Measurements from ENCODE around the gene MIOX.

The MIOX gene

DNA sequence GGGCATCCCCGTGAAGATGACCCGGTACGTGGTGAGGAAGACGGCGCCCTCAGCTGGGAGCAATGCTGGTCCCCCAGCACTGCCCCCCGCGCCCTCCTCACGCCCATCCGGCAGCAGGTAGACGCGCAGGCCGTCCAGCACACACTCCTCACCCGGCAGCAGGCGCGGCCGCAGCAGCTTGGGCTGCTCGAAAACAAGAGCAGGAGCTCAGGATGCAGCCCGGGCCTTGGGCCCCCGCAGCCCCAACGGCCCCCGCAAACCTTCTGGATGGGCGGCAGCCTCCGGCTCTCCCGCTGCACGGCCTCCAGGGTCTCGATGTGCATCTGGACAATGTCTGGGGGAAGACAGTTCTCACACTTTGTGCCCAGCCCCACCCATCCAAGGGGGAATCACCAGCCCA, 25.1 kb upstream of the MIOX start (continued):
- TF ChIP-seq EGR2 (tag by site-specific recombination; IDR thresholded peaks at IDR 0.05; ENCODE audit: low read depth) (no peak), PRDM1 (tag by site-specific recombination; IDR thresholded peaks at IDR 0.05) (no peak)

DNA sequence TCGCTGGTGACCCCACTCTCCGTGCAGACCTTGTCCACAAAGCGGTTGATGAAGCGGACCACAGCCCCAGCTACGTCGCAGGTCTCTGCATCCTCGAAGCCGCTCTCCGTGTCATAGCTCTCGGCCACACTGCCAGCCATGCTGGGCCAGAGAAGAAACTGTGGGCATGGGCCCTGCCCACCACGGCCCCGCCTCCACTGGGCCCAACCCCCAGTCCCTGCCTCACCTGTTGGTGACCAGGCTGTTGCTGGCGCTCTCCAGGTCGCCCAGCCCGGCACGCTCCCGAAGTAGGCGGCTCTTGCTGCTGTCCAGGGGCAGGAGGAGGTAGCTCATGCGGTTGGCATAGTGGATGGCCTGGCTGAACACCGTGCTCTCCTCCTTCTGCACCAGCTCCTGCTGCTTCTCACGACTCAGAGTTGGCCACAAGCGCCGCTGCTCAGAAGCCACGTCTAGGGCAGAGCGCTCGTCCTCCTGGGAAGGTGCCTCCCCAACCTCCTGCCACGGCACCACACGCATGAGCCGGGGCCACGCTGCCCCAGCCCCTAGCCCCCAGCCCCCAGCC, 24.6 kb upstream of the MIOX start:
- TF ChIP-seq, protein P1, sequence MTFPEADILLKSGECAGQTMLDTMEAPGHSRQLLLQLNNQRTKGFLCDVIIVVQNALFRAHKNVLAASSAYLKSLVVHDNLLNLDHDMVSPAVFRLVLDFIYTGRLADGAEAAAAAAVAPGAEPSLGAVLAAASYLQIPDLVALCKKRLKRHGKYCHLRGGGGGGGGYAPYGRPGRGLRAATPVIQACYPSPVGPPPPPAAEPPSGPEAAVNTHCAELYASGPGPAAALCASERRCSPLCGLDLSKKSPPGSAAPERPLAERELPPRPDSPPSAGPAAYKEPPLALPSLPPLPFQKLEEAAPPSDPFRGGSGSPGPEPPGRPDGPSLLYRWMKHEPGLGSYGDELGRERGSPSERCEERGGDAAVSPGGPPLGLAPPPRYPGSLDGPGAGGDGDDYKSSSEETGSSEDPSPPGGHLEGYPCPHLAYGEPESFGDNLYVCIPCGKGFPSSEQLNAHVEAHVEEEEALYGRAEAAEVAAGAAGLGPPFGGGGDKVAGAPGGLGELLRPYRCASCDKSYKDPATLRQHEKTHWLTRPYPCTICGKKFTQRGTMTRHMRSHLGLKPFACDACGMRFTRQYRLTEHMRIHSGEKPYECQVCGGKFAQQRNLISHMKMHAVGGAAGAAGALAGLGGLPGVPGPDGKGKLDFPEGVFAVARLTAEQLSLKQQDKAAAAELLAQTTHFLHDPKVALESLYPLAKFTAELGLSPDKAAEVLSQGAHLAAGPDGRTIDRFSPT (tag by site-specific recombination; IDR thresholded peaks at IDR 0.05), result peak; percentile 57; the same call in 1 of the 2 replicates
- TF ChIP-seq KLF8 (tag by site-specific recombination; IDR thresholded peaks at IDR 0.05) (no peak), ZSCAN30 (tag by site-specific recombination; IDR thresholded peaks at IDR 0.05) (no peak), SCRT2 (tag by site-specific recombination; IDR thresholded peaks at IDR 0.05) (peak; percentile 84), ZNF423 (tag by site-specific recombination; IDR thresholded peaks at IDR 0.05) (no peak), SCRT1 (tag by site-specific recombination; IDR thresholded peaks at IDR 0.05; ENCODE audit: borderline replicate concordance) (peak; percentile 62), EGR2 (tag by site-specific recombination; IDR thresholded peaks at IDR 0.05; ENCODE audit: low read depth) (no peak), YY2 (tag by site-specific recombination; IDR thresholded peaks at IDR 0.05) (no peak)
- TF ChIP-seq, protein P2, sequence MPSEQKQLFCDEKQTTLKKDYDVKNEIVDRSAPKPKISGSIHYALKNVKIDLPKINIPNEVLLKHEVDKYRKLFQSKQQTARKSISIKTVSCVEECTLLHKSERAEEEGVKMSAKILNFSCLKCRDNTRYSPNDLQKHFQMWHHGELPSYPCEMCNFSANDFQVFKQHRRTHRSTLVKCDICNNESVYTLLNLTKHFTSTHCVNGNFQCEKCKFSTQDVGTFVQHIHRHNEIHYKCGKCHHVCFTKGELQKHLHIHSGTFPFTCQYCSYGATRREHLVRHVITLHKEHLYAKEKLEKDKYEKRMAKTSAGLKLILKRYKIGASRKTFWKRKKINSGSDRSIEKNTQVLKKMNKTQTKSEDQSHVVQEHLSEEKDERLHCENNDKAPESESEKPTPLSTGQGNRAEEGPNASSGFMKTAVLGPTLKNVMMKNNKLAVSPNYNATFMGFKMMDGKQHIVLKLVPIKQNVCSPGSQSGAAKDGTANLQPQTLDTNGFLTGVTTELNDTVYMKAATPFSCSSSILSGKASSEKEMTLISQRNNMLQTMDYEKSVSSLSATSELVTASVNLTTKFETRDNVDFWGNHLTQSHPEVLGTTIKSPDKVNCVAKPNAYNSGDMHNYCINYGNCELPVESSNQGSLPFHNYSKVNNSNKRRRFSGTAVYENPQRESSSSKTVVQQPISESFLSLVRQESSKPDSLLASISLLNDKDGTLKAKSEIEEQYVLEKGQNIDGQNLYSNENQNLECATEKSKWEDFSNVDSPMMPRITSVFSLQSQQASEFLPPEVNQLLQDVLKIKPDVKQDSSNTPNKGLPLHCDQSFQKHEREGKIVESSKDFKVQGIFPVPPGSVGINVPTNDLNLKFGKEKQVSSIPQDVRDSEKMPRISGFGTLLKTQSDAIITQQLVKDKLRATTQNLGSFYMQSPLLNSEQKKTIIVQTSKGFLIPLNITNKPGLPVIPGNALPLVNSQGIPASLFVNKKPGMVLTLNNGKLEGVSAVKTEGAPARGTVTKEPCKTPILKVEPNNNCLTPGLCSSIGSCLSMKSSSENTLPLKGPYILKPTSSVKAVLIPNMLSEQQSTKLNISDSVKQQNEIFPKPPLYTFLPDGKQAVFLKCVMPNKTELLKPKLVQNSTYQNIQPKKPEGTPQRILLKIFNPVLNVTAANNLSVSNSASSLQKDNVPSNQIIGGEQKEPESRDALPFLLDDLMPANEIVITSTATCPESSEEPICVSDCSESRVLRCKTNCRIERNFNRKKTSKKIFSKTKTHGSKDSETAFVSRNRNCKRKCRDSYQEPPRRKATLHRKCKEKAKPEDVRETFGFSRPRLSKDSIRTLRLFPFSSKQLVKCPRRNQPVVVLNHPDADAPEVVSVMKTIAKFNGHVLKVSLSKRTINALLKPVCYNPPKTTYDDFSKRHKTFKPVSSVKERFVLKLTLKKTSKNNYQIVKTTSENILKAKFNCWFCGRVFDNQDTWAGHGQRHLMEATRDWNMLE (tag by site-specific recombination; conservative IDR thresholded peaks at IDR 0.05; ENCODE audit: low read depth), result no peak
- TF ChIP-seq, protein P3, sequence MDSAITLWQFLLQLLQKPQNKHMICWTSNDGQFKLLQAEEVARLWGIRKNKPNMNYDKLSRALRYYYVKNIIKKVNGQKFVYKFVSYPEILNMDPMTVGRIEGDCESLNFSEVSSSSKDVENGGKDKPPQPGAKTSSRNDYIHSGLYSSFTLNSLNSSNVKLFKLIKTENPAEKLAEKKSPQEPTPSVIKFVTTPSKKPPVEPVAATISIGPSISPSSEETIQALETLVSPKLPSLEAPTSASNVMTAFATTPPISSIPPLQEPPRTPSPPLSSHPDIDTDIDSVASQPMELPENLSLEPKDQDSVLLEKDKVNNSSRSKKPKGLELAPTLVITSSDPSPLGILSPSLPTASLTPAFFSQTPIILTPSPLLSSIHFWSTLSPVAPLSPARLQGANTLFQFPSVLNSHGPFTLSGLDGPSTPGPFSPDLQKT (IDR thresholded peaks at IDR 0.05; ENCODE audit: borderline replicate concordance, low read depth, low read length), result no peak
- TF ChIP-seq, protein P4, sequence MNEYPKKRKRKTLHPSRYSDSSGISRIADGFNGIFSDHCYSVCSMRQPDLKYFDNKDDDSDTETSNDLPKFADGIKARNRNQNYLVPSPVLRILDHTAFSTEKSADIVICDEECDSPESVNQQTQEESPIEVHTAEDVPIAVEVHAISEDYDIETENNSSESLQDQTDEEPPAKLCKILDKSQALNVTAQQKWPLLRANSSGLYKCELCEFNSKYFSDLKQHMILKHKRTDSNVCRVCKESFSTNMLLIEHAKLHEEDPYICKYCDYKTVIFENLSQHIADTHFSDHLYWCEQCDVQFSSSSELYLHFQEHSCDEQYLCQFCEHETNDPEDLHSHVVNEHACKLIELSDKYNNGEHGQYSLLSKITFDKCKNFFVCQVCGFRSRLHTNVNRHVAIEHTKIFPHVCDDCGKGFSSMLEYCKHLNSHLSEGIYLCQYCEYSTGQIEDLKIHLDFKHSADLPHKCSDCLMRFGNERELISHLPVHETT (tag by site-specific recombination; IDR thresholded peaks at IDR 0.05), result no peak
- TF ChIP-seq, protein P5, sequence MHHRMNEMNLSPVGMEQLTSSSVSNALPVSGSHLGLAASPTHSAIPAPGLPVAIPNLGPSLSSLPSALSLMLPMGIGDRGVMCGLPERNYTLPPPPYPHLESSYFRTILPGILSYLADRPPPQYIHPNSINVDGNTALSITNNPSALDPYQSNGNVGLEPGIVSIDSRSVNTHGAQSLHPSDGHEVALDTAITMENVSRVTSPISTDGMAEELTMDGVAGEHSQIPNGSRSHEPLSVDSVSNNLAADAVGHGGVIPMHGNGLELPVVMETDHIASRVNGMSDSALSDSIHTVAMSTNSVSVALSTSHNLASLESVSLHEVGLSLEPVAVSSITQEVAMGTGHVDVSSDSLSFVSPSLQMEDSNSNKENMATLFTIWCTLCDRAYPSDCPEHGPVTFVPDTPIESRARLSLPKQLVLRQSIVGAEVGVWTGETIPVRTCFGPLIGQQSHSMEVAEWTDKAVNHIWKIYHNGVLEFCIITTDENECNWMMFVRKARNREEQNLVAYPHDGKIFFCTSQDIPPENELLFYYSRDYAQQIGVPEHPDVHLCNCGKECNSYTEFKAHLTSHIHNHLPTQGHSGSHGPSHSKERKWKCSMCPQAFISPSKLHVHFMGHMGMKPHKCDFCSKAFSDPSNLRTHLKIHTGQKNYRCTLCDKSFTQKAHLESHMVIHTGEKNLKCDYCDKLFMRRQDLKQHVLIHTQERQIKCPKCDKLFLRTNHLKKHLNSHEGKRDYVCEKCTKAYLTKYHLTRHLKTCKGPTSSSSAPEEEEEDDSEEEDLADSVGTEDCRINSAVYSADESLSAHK (tag by site-specific recombination; IDR thresholded peaks at IDR 0.05), result no peak
- Histone ChIP-seq H3K4me3 (ENCODE audit: low read depth, low read length) (no peak overlapping the region), H3K4me1 (ENCODE audit: control insufficient read depth, insufficient read depth, low read length) (no peaks in the 10 kb centered on the region), H3K36me3 (ENCODE audit: control insufficient read depth in 2 of 2, insufficient read depth in 1 of 2, low read length in 2 of 2) (peaks cover 8 to 97% of the 10 kb centered on the region in 2 experiments; a peak in 2 of 3 replicates), H3K9me3 (ENCODE audit: control insufficient read depth, insufficient read depth, low read depth, low read length) (no peaks in the 10 kb centered on the region), H3K27ac (ENCODE audit: extremely low read depth, low read depth, low read length) (no peak overlapping the region)
- CTCF ChIA-PET, result interaction anchor here (1.1 to 1.7 kb wide), 2 partner anchors 11 to 36 kb away, joined by 3 to 6 read pairs; no protein-coding TSS in a partner anchor
- POLR2A ChIA-PET, result interaction anchor here (0.6 to 0.7 kb wide), 2 partner anchors 12 to 64 kb away, joined by 3 read pairs; partner anchors contain the start of gene SCO2

Data from HEK293 (cell line).